ENCODE measurements around the gene UACA. TPM values are rescaled to one million over a fixed set of nuclear protein-coding genes. Genes with fewer than 3 reads are reported as not detected.

Gene UACA
- total RNA-seq, 1 experiment from 2014 or later = 59.9 TPM

GRCh38 chr15:70758790-70759462, 4.4 kb downstream of the UACA start:
- H2AFZ ChIP-seq = no peak overlapping the region
- 0 out of 2 replicates have a peak, but pooled peaks cover 5% of the 10 kb centered on the region for H3K36me3 ChIP-seq (ENCODE audit: low read depth)
- H3K27ac ChIP-seq = no peak overlapping the region
- no peaks in the 10 kb centered on the region for H3K9me3 ChIP-seq (ENCODE audit: insufficient read depth, low read depth)
- H4K20me1 ChIP-seq (ENCODE audit: insufficient read depth) = no peaks in the 10 kb centered on the region
- POLR2A ChIA-PET (ENCODE audit: unreplicated experiment) = interaction anchor here (0.7 kb wide), 1 partner anchor 16 kb away, joined by 7 read pairs; no protein-coding TSS in a partner anchor
- no peak overlapping the region for H3K4me3 ChIP-seq
- CTCF ChIA-PET = no interaction called here
- intact Hi-C loops (cut with micrococcal nuclease; ENCODE audit: unreplicated experiment) = no loop called here
- no peak for DNase-seq
- TF ChIP-seq CTCF (conservative IDR thresholded peaks at IDR 0.05) (no peak), EZH2 (IDR thresholded peaks at IDR 0.05; ENCODE audit: low read depth) (no peak)
- H3K79me2 ChIP-seq (ENCODE audit: low read depth) = peaks cover 37% of the 10 kb centered on the region
- no peaks in the 10 kb centered on the region for H3K27me3 ChIP-seq (ENCODE audit: insufficient read depth, low read depth)
- peaks cover 3% of the 10 kb centered on the region; the same call in 1 of the 2 replicates for H3F3A ChIP-seq (ENCODE audit: insufficient read depth, low read depth)
- no peaks in the 10 kb centered on the region for H3K9me2 ChIP-seq (ENCODE audit: insufficient read depth)
- no peak overlapping the region for H3K4me2 ChIP-seq
- peaks cover 13% of the 10 kb centered on the region for H3K4me1 ChIP-seq (replicated peaks; ENCODE audit: insufficient read depth)
- BruUV-seq (replicated peaks) = no TSS peak

GRCh38 chr15:70757627-70758026, 5.7 kb downstream of the UACA start:
- intact Hi-C loops (cut with micrococcal nuclease; ENCODE audit: unreplicated experiment) = no loop called here
- H2AFZ ChIP-seq = no peak overlapping the region
- TF ChIP-seq EZH2 (IDR thresholded peaks at IDR 0.05; ENCODE audit: low read depth) (no peak), CTCF (conservative IDR thresholded peaks at IDR 0.05) (no peak)
- peaks cover 37% of the 10 kb centered on the region for H3K79me2 ChIP-seq (ENCODE audit: low read depth)
- ChIA-PET CTCF (no interaction called here), POLR2A (ENCODE audit: unreplicated experiment) (no interaction called here)
- H3K27ac ChIP-seq = no peak overlapping the region
- H3K4me3 ChIP-seq = no peak overlapping the region
- no peaks in the 10 kb centered on the region for H3K9me2 ChIP-seq (ENCODE audit: insufficient read depth)
- 0 out of 2 replicates have a peak, but pooled peaks cover 5% of the 10 kb centered on the region for H3K36me3 ChIP-seq (ENCODE audit: low read depth)
- DNase-seq = no peak
- H3K27me3 ChIP-seq (ENCODE audit: insufficient read depth, low read depth) = no peaks in the 10 kb centered on the region
- peaks cover 13% of the 10 kb centered on the region for H3K4me1 ChIP-seq (replicated peaks; ENCODE audit: insufficient read depth)
- H3K9me3 ChIP-seq (ENCODE audit: insufficient read depth, low read depth) = no peaks in the 10 kb centered on the region
- no peaks in the 10 kb centered on the region for H4K20me1 ChIP-seq (ENCODE audit: insufficient read depth)
- H3K4me2 ChIP-seq = no peak overlapping the region
- no TSS peak for BruUV-seq (replicated peaks)
- H3F3A ChIP-seq (ENCODE audit: insufficient read depth, low read depth) = no peaks in the 10 kb centered on the region

GRCh38 chr15:70754862-70755261, 8.5 kb downstream of the UACA start:
- H3K9me3 ChIP-seq (ENCODE audit: insufficient read depth, low read depth) = no peaks in the 10 kb centered on the region
- no peak for DNase-seq
- peaks cover 11% of the 10 kb centered on the region for H3K79me2 ChIP-seq (ENCODE audit: low read depth)
- no peaks in the 10 kb centered on the region for H3K9me2 ChIP-seq (ENCODE audit: insufficient read depth)
- H2AFZ ChIP-seq = no peak overlapping the region
- H3K36me3 ChIP-seq (ENCODE audit: low read depth) = 0 out of 2 replicates have a peak, but pooled peaks cover 5% of the 10 kb centered on the region
- intact Hi-C loops (cut with micrococcal nuclease; ENCODE audit: unreplicated experiment) = no loop called here
- TF ChIP-seq EZH2 (IDR thresholded peaks at IDR 0.05; ENCODE audit: low read depth) = no peak
- TF ChIP-seq CTCF (conservative IDR thresholded peaks at IDR 0.05) = no peak
- H3K4me2 ChIP-seq = no peak overlapping the region
- no peak overlapping the region for H3K27ac ChIP-seq
- no peaks in the 10 kb centered on the region for H3K4me1 ChIP-seq (replicated peaks; ENCODE audit: insufficient read depth)
- BruUV-seq (replicated peaks) = no TSS peak
- H4K20me1 ChIP-seq (ENCODE audit: insufficient read depth) = no peaks in the 10 kb centered on the region
- no peaks in the 10 kb centered on the region for H3K27me3 ChIP-seq (ENCODE audit: insufficient read depth, low read depth)
- POLR2A ChIA-PET (ENCODE audit: unreplicated experiment) = no interaction called here
- H3F3A ChIP-seq (ENCODE audit: insufficient read depth, low read depth) = no peaks in the 10 kb centered on the region
- no peak overlapping the region for H3K4me3 ChIP-seq
- CTCF ChIA-PET = no interaction called here

Data from PC-9 (cell line).